Measurements from ENCODE around the gene LIFR.

DNA sequence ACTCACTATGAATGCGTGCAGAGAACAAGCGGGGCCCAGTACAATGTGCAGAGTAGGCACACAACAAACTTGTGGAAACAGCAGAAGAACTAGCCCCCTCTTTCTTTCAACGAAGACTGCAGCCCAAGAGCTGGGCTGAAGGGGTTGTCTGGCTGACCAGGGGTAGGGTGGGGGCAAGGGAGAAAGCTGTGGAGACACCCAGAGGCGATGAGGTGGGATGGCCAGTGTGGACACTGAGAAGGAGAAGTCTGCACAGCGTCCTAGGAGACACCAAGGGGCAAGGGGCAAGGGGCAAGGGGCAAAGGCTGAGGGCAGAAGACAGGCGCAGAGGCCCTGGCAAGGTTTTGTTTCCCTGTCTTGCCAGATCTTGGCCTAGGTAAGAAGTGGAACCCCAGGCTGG, 62.3 kb downstream of the LIFR start:
- TF ChIP-seq, protein P1, sequence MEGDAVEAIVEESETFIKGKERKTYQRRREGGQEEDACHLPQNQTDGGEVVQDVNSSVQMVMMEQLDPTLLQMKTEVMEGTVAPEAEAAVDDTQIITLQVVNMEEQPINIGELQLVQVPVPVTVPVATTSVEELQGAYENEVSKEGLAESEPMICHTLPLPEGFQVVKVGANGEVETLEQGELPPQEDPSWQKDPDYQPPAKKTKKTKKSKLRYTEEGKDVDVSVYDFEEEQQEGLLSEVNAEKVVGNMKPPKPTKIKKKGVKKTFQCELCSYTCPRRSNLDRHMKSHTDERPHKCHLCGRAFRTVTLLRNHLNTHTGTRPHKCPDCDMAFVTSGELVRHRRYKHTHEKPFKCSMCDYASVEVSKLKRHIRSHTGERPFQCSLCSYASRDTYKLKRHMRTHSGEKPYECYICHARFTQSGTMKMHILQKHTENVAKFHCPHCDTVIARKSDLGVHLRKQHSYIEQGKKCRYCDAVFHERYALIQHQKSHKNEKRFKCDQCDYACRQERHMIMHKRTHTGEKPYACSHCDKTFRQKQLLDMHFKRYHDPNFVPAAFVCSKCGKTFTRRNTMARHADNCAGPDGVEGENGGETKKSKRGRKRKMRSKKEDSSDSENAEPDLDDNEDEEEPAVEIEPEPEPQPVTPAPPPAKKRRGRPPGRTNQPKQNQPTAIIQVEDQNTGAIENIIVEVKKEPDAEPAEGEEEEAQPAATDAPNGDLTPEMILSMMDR (IDR thresholded peaks at IDR 0.05; ENCODE audit: extremely low read depth in 1 of 2, insufficient read depth in 1 of 2, low read depth in 1 of 2, low read length in 2 of 2), result no peak
- no peak for TF ChIP-seq POLR2A (IDR thresholded peaks at IDR 0.05; ENCODE audit: low read depth, low read length)
- TF ChIP-seq, protein P2, sequence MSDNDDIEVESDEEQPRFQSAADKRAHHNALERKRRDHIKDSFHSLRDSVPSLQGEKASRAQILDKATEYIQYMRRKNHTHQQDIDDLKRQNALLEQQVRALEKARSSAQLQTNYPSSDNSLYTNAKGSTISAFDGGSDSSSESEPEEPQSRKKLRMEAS (IDR thresholded peaks at IDR 0.05; ENCODE audit: insufficient read depth, insufficient read length), result no peak
- no peak for TF ChIP-seq JUN (IDR thresholded peaks at IDR 0.05; ENCODE audit: borderline replicate concordance, insufficient read depth, insufficient read length, low read depth)
- TF ChIP-seq POLR2AphosphoS5 (IDR thresholded peaks at IDR 0.05; ENCODE audit: insufficient read depth, low read depth, low read length), result no peak
- no peak for TF ChIP-seq MYC (IDR thresholded peaks at IDR 0.05; ENCODE audit: low read depth, low read length)
